Measurements from ENCODE around the gene TMC1. TPM values are rescaled to one million over a fixed set of nuclear protein-coding genes. Genes with fewer than 3 reads are reported as not detected.

TMC1 gene
- total RNA-seq, 1 donor from 2014 or later = not detected

DNA sequence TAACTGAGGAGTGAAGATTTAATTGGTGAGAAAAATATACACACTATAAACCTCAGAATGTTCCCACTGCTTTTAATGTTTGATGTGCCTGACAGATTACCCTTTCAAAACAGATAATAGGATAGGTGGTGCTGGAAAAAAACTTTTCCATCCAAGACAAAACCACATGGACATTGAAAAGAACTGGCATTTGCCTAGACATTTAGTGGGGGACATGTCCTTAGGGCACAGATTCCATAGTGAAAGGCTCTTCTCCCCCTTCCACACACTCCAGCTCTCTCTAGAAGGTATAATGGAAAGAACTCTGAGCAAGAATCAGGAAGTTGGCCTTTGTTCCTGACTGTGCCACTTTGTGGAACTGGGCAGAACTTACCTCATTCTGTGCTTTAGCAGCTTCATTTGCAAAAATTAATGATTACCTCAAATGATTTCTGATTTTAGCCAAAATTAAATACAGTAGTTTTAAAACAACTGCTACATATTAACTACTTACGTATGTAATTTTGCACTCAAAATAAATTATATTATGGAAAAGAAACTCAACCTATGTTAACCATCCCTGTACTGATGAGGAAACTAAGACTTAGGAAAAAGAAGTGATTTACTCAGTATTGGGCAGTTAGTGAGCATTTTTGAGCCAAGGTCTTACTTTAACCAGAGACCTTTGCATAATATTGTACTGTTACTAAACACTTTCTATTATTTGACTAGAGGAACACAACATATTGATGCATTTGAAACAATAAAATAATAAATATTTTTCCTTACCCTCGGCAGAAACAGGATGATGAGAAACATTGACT is 43.3 kb downstream of the TMC1 start:
- Mint-ChIP-seq H3K4me1 (no peaks in the 10 kb centered on the region), H3K9me3 (no peaks in the 10 kb centered on the region), H3K27ac (no peak overlapping the region), H3K4me3 (no peak overlapping the region), H3K27me3 (ENCODE audit: insufficient read depth, low read depth) (peaks cover 2% of the 10 kb centered on the region), H3K36me3 (no peaks in the 10 kb centered on the region)
- no peak overlapping the region for H3K9ac ChIP-seq
- H3K4me2 ChIP-seq = no peak overlapping the region
- H3K36me3 ChIP-seq = no peaks in the 10 kb centered on the region
- H3F3A ChIP-seq (ENCODE audit: low read depth) = no peaks in the 10 kb centered on the region
- no peaks in the 10 kb centered on the region for H4K20me1 ChIP-seq (ENCODE audit: low read depth)
- H3K79me2 ChIP-seq (ENCODE audit: low read depth) = no peaks in the 10 kb centered on the region
- no peaks in the 10 kb centered on the region for H3K4me1 ChIP-seq
- DNase-seq (ENCODE audit: low spot score) = no peak
- H3K27ac ChIP-seq = no peak overlapping the region
- H2AFZ ChIP-seq (replicated peaks) = no peak overlapping the region
- no peaks in the 10 kb centered on the region for H3K9me3 ChIP-seq (ENCODE audit: low read depth)
- no peak for TF ChIP-seq EZH2 (IDR thresholded peaks at IDR 0.05)
- TF ChIP-seq, protein P1, sequence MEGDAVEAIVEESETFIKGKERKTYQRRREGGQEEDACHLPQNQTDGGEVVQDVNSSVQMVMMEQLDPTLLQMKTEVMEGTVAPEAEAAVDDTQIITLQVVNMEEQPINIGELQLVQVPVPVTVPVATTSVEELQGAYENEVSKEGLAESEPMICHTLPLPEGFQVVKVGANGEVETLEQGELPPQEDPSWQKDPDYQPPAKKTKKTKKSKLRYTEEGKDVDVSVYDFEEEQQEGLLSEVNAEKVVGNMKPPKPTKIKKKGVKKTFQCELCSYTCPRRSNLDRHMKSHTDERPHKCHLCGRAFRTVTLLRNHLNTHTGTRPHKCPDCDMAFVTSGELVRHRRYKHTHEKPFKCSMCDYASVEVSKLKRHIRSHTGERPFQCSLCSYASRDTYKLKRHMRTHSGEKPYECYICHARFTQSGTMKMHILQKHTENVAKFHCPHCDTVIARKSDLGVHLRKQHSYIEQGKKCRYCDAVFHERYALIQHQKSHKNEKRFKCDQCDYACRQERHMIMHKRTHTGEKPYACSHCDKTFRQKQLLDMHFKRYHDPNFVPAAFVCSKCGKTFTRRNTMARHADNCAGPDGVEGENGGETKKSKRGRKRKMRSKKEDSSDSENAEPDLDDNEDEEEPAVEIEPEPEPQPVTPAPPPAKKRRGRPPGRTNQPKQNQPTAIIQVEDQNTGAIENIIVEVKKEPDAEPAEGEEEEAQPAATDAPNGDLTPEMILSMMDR (IDR thresholded peaks at IDR 0.05) = no peak
- no peak for TF ChIP-seq EZH2phosphoT487 (IDR thresholded peaks at IDR 0.05)
- H3K4me3 ChIP-seq = no peak overlapping the region
- H3K27me3 ChIP-seq = no peaks in the 10 kb centered on the region

DNA sequence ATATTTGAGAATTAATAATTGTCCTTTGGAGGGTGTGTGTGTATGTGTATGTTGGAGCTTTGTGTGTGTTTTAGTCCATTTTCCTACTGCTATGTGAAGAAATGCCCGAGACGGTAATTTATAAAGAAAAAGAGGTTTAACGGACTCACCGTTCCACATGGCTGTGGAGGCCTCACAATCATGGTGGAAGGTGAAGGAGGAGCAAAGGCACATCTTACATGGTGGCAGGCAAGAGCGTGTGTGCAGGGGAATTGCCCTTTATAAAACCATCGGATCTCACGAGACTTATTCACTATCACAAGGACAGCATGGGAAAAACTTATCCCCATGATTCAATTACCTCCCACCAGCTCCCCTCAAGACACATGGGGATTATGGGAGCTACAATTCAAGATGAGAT is 44.1 kb downstream of the TMC1 start:
- H3K27me3 ChIP-seq = no peaks in the 10 kb centered on the region
- H3K27me3 Mint-ChIP-seq (ENCODE audit: insufficient read depth, low read depth) = peaks cover 2% of the 10 kb centered on the region
- H3F3A ChIP-seq (ENCODE audit: low read depth) = no peaks in the 10 kb centered on the region
- no peak overlapping the region for H2AFZ ChIP-seq (replicated peaks)
- TF ChIP-seq, protein P1 (IDR thresholded peaks at IDR 0.05) = no peak
- TF ChIP-seq EZH2 (IDR thresholded peaks at IDR 0.05) (no peak), EZH2phosphoT487 (IDR thresholded peaks at IDR 0.05) (no peak)
- no peaks in the 10 kb centered on the region for H3K79me2 ChIP-seq (ENCODE audit: low read depth)
- no peak overlapping the region for H3K4me3 ChIP-seq
- DNase-seq (ENCODE audit: low spot score) = no peak
- H3K9ac ChIP-seq = no peak overlapping the region
- H3K27ac Mint-ChIP-seq = no peak overlapping the region
- H3K27ac ChIP-seq = no peak overlapping the region
- no peaks in the 10 kb centered on the region for H3K4me1 Mint-ChIP-seq
- H3K4me3 Mint-ChIP-seq = no peak overlapping the region
- H3K4me1 ChIP-seq = no peaks in the 10 kb centered on the region
- no peaks in the 10 kb centered on the region for H4K20me1 ChIP-seq (ENCODE audit: low read depth)
- H3K9me3 ChIP-seq (ENCODE audit: low read depth) = no peaks in the 10 kb centered on the region
- H3K36me3 Mint-ChIP-seq = no peaks in the 10 kb centered on the region
- H3K36me3 ChIP-seq = no peaks in the 10 kb centered on the region
- H3K9me3 Mint-ChIP-seq = no peaks in the 10 kb centered on the region
- H3K4me2 ChIP-seq = no peak overlapping the region

DNA sequence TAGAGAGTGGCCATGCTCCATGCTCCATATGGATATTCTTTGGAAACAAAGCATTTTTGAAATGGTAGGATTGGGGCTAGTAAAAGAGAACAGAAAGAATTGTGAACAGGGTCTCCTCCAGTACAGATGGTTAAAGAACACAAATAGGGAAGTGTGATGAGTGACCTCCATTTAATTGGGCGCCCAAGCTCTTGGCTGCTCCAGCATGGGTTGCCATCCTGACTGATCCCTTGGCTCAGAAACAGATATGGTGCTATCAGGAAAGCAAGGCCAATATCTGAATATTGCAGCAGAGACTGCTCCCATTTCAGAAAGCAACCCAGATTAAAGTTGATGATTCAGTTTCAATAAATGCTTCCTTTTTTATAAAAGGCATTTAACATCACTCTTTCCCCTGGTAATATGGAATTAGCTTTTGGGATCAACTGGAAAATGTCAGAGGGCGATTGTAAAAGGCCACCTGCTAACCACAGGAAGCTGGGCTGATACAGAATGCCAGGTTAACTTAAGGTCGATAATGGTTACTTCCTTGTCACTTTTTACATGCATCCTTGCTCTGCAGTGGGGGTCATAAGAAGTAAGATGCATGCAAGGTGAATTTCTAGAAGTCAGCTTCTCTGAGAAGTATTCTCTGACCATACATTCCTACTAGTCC is 52.9 kb downstream of the TMC1 start:
- no peaks in the 10 kb centered on the region for H3F3A ChIP-seq (ENCODE audit: low read depth)
- no peak overlapping the region for H3K9ac ChIP-seq
- no peaks in the 10 kb centered on the region for H3K36me3 ChIP-seq
- Mint-ChIP-seq H3K36me3 (no peaks in the 10 kb centered on the region), H3K4me3 (no peak overlapping the region), H3K27ac (no peak overlapping the region), H3K4me1 (peaks cover 13% of the 10 kb centered on the region), H3K27me3 (ENCODE audit: insufficient read depth, low read depth) (peaks cover 7% of the 10 kb centered on the region), H3K9me3 (peaks cover 2% of the 10 kb centered on the region)
- no peaks in the 10 kb centered on the region for H3K79me2 ChIP-seq (ENCODE audit: low read depth)
- no peak for TF ChIP-seq EZH2phosphoT487 (IDR thresholded peaks at IDR 0.05)
- TF ChIP-seq, protein P1 (IDR thresholded peaks at IDR 0.05) = no peak
- no peak for TF ChIP-seq EZH2 (IDR thresholded peaks at IDR 0.05)
- no peak overlapping the region for H3K4me3 ChIP-seq
- H4K20me1 ChIP-seq (ENCODE audit: low read depth) = no peaks in the 10 kb centered on the region
- H3K4me1 ChIP-seq = no peaks in the 10 kb centered on the region
- no peak overlapping the region for H2AFZ ChIP-seq (replicated peaks)
- no peaks in the 10 kb centered on the region for H3K9me3 ChIP-seq (ENCODE audit: low read depth)
- no peak overlapping the region for H3K27ac ChIP-seq
- no peaks in the 10 kb centered on the region for H3K27me3 ChIP-seq
- H3K4me2 ChIP-seq = no peak overlapping the region
- DNase-seq (ENCODE audit: low spot score) = no peak

Measured in neural progenitor cell (in vitro differentiated cells).